Measurements from ENCODE around the gene KRT3.

- TF ChIP-seq NFE2L1 (CRISPR knock-in tag; IDR thresholded peaks at IDR 0.05) (no peak), CTCF (IDR thresholded peaks at IDR 0.05) (no peak), ATF6 (CRISPR knock-in tag; IDR thresholded peaks at IDR 0.05) (no peak), CREM (CRISPR knock-in tag; IDR thresholded peaks at IDR 0.05) (no peak), GRHL2 (CRISPR knock-in tag; IDR thresholded peaks at IDR 0.05; ENCODE audit: insufficient replicate concordance, severe bottlenecking) (no peak), E2F4 (CRISPR knock-in tag; IDR thresholded peaks at IDR 0.05; ENCODE audit: borderline replicate concordance, low read depth) (no peak), NR2C2 (CRISPR knock-in tag; IDR thresholded peaks at IDR 0.05) (no peak), GABPB1 (CRISPR knock-in tag; IDR thresholded peaks at IDR 0.05) (no peak), ZNF423 (CRISPR knock-in tag; IDR thresholded peaks at IDR 0.05) (no peak), TEAD1 (CRISPR knock-in tag; IDR thresholded peaks at IDR 0.05) (no peak)
Measured at GRCh38 chr12:52826611-52827498, 30.9 kb upstream of the KRT3 start.

Data from WTC11 (cell line).